HG03469 (cell line): ENCODE data around the gene COL25A1.
A peak's percentile ranks its signal among the peaks of the same experiment; 100 is the strongest.
"Not testable (repeated sequence)": the region's sequence is repeated elsewhere in the genome, so short reads cannot be mapped to it uniquely, and the experiment has no call there.

ENCODE experiments used
- ATAC-seq: cut with Tn5 transposase; IDR thresholded peaks from one replicate; pipeline ENCODE4 v1.9.1; 2021; ENCODE audit warnings: mild to moderate bottlenecking, moderate library complexity, moderate number of reproducible peaks; ENCODE audit not compliant: unreplicated experiment

The COL25A1 gene

DNA sequence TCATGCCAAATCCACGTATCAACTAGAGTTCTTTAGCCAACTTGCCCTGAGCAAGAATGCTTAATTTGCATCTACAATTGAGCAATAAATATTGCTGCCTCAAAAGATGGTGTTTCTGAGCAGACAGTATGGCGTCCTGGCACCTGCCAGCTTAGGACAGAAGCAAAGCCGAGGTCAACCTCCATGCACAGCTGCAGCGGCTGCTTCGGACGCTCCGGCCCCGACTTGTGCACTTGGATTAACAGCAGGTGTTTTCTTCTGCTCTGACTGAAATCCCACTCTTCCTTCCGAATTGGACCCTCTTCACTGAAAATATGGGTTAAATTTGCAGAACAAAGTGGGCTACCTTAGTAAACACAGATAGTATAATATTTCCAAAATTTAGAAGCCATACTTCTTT, 324.4 kb downstream of the COL25A1 start:
- ATAC-seq, result no peak

DNA sequence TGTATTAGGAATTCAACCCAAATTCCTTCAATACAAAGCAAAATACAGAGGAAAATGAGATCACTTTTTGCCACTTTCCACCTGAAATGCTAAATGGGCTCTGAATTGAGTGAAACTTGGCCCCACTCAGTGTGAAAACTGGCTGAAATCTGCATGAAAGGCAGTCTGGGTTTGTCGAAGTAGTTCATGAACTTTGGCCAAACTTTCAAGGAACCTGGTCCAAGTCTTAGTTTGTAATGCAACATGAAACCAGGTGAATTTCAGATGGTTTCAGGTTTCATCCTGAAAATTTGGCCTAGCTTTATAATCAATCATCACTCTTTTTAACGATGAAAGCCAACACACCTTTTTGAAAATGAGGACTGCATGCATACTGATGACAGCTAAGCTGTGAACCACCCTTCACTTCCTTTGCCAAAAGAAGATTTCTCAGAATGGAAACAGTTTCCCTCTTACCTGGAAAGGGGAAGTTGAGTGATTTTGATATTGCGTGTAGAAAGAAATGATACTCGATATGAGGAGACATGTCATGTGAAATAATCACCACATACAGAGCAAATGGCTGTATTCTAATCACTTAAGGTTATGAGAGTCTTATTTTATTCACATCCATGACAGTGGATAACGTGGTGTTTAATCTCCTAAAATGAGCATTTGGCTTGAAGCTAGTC, 329.7 kb downstream of the COL25A1 start:
- ATAC-seq, result peak; percentile 46

DNA sequence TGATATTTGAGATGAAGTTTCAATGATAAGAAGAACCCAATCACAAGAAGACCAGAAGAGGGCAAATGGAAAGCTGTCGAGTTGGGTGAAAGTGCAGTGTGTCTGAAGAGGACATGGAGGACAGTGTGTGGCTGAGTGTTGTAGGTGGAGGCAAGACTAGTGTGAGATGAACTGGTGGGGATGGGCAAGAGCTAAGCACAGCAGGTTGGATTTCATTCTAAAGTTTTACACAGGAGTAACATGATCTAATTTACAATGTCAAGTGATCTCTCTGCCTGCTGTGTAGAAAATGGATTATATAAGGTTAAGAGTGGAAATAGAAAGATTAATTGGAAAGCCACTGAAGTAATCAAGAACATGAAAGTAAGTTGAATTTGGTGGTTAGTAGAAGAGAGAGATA, 331.0 kb downstream of the COL25A1 start:
- no peak for ATAC-seq

- ATAC-seq, result no peak
Measured at GRCh38 chr4:108965472-108966076, 336.9 kb downstream of the COL25A1 start.

DNA sequence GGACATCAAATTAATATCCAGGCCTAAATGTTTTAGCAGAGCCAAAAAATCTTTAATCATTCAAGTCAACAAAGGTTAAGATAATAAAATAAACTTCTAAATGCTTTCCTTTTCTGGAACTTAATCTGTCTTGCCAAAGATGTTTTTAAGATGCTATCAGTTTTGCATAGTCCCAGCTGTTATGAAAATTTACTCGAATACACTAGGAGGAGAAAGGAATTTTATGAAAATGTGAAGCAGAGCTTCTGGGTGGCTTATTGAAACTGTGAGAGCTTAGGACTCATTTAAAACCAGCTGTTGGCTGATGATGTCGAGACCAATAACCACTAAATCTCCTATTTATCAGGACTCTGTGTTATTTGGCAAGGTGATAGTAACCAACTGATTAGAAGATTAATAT, 337.4 kb downstream of the COL25A1 start:
- no peak for ATAC-seq

DNA sequence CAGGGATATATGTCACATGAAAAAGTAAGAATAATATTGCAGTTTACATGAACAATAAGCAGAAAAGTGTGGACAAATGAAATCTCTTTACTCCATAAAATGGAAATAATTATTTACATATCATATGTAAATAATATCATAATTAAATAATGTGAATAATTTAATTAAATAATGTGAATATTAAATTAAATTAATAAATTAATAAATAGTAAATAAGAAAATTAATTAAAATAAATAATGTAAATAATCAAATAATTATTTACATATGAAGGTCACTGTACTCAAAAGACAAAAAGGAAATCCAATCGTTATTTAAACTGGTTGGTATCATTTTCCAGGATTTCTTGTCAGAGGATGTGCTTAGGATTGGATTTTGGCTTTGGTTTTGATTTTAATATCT, 338.5 kb downstream of the COL25A1 start:
- no peak for ATAC-seq

DNA sequence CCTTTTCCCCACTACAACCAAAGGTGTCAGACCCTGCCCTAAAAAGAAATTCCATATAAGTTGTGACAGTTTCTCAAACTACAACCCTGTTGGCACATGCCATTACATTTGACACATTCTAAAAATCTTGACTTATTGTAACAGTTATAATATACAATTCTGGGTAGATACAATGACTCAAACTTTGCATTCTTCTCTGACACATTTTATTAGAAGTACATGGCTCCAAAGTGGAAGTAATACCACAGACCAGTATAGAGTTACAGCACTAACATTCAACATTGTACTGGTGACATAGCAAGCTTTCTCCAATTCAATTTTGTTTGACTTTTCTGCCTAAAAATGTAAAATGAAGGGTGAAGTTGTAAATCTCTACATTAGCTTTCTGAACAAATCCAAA, 343.0 kb downstream of the COL25A1 start:
- ATAC-seq, result no peak

DNA sequence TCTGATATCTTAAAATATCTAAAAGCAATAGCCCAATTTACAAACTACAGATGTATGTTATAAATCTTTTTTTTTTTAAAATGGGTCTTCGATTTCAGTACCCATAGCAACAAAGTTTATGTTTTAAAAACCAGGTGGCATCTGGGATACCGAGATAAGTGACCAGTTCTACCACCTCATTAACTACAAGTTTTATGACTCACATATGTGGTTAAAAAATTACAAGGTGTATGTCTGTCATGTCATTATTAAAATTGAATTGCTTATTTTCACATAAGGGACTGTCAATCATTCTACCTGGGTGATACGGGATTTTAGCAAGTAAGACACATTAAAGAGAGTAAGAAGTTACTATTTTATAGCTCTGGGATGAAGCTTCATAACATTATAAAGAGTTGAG, 347.6 kb downstream of the COL25A1 start:
- ATAC-seq, result no peak

DNA sequence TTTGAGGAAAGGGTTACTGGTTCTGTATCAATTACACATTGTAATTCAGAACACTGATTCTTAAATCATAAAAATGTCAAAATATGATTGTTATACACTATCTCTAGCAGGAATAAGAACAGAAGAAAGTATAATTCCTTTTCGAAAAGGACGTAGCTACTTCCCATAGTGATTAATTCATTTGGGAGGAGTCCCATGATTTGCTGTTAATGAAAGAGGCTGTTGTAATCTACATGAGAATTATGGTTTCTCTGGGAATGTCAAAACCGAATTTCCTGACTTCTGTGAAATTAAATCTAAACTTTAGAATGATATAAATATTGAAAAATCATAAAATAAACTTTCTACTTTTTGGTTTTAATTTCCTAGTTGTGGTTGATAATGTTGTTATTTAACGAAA, 348.5 kb downstream of the COL25A1 start:
- ATAC-seq, result no peak

GRCh38 chr4:108950158-108950915, 352.1 kb downstream of the COL25A1 start:
- ATAC-seq, result no peak

DNA sequence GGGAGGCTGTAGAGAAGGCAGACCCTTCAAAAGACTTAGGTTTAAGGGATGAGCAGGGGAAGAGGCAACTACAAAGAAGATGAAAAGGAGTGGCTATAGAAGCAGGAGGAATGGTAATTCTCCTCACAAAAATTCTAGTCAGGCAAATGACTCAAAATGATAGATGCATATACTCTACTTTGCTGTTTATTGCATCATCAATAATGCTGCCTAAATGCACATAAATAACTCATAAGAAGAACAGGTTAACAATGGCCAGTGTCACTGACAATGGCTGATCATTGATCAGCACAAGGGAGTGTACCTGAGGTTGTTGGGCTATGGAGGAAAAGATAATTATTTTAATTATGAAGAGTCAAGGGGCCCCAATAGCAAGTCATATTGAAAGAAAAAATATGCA, 354.9 kb downstream of the COL25A1 start:
- ATAC-seq, result no peak

- ATAC-seq, result no peak
Measured at GRCh38 chr4:108946237-108946636, 356.2 kb downstream of the COL25A1 start.

- no peak for ATAC-seq
Measured at GRCh38 chr4:108943976-108944591, 358.4 kb downstream of the COL25A1 start.

GRCh38 chr4:108943371-108943770, 359.1 kb downstream of the COL25A1 start:
- no peak for ATAC-seq

DNA sequence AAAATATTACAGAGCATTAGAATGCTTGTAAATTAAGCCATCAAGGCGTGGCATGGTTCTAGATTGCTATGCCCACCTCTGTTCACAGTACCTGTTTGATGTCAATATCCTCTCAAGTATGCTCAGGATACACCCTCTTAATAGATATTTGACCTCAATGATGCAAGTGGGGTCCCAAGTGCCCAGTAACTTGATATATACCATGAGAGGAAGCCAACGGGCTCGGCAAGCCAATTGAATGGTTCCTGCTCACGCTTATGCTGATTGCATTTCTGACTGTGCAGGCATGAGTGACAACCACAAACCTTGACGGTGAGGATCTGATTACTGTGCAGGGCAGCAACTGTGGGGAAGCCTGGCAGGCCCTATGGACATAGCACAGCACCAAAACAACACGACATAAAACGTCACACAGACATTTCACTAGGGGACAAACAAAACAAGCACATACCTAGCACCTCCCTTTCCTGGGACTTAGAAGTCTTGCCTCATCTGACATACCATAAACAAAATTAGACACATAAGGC, 360.5 kb downstream of the COL25A1 start:
- ATAC-seq, result no peak

DNA sequence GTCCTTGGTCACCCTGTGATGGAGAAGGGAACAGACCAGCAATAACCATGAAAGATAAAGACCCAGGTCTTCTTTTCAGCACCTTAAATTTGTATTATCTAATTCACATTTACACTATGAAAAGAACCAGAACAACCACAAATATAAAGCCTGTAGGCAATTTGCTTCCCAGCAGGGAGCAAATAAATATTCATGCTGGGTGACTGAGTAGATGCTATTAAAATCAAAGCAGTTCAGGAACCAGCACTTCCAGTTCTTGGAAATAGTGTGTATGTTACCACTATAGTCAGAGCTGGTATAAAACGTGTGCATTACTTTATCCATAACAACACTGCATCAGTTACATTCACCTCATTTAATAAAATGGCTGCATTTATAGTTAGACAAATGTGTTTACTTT, 361.8 kb downstream of the COL25A1 start:
- ATAC-seq, result no peak

GRCh38 chr4:108940149-108940548, 362.3 kb downstream of the COL25A1 start:
- no peak for ATAC-seq

- ATAC-seq, result no peak
Measured at GRCh38 chr4:108937066-108937465, 365.4 kb downstream of the COL25A1 start.

GRCh38 chr4:108933925-108934324, 368.5 kb downstream of the COL25A1 start:
- ATAC-seq, result not testable (repeated sequence)

DNA sequence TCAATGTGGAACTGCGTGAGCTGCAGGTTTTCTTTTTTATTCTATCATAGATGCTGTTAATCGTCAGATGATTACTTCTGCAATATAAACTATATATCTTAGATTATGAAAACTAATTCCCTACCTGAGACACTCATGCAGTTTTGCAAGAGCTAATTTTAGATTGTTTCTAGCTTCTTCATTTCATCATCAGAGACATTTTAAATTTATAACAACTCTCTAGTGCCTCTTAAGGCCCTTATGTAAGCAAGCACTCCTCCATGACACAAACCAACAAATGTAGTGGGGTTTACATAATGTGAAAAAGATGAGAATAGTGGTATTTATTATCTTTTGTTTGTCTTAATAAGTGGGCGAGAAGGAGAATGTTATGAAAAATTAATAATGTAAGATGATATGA, 369.4 kb downstream of the COL25A1 start:
- ATAC-seq, result no peak

- no peak for ATAC-seq
Measured at GRCh38 chr4:108931926-108932325, 370.5 kb downstream of the COL25A1 start.
